GM19328 (cell line): ENCODE data around the gene EFCAB14.
"Not testable (repeated sequence)": the region's sequence is repeated elsewhere in the genome, so short reads cannot be mapped to it uniquely, and the experiment has no call there.

Experiments used
- ATAC-seq: cut with Tn5 transposase; IDR thresholded peaks from one replicate; pipeline ENCODE4 v1.9.1; 2021; ENCODE audit warnings: mild to moderate bottlenecking, moderate library complexity; ENCODE audit not compliant: unreplicated experiment

The EFCAB14 gene

GRCh38 chr1:46656643-46657042 lies 62.3 kb downstream of the EFCAB14 start:
- ATAC-seq = no peak

GRCh38 chr1:46655848-46656247 lies 63.1 kb downstream of the EFCAB14 start:
- no peak for ATAC-seq

GRCh38 chr1:46654698-46655097 lies 64.2 kb downstream of the EFCAB14 start:
- not testable (repeated sequence) for ATAC-seq

- no peak for ATAC-seq
Measured at GRCh38 chr1:46654012-46654411, 64.9 kb downstream of the EFCAB14 start.

- ATAC-seq = no peak
Measured at GRCh38 chr1:46653405-46653958, 65.4 kb downstream of the EFCAB14 start.

- ATAC-seq = no peak
Measured at GRCh38 chr1:46652321-46653100, 66.4 kb downstream of the EFCAB14 start.

DNA sequence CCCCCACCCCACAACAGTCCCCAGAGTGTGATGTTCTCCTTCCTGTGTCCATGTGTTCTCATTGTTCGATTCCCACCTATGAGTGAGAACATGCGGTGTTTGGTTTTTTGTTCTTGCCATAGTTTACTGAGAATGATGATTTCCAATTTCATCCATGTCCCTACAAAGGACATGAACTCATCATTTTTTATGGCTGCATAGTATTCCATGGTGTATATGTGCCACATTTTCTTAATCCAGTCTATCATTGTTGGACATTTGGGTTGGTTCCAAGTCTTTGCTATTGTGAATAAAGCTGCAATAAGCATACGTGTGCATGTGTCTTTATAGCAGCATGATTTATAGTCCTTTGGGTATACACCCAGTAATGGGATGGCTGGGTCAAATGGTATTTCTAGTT lies 67.8 kb downstream of the EFCAB14 start:
- not testable (repeated sequence) for ATAC-seq

- ATAC-seq = no peak
Measured at GRCh38 chr1:46650491-46650890, 68.4 kb downstream of the EFCAB14 start.

DNA sequence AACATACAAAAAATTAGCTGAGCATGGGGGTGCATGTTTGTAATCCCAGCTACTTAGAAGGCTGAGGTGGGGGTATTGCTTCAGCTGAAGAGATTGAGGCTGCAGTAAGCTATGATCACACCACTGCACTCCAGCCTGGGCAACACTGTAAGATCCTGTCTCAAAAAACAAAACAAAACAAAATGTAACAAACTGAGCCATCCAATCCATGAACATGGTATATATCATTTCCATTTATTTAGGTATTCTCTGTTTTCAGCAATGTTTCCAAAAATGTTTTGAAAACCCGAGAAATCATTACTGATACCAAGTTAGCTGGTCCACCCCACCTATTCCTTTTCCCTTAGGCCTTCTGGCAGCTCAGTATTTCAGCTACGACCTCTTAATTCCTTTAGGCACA lies 69.2 kb downstream of the EFCAB14 start:
- ATAC-seq = no peak

DNA sequence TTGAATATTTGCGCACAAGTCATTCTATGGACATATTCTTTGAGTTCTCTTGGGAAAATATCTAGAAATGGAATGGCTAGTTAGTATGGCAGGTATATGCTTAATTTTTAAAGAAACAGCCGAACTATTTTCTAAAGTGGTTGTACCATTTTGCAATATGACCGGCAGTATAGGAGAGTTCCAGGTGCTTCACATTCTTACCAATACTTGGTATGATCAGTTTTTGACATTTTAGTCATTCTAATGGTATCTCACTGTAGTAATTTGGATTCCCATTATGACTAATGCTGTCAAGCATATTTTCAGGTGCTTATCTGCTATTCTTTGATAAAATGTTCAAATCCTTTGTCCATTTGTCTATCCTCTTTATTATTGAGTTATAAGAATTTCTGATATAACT lies 71.3 kb downstream of the EFCAB14 start:
- no peak for ATAC-seq

- ATAC-seq = no peak
Measured at GRCh38 chr1:46646844-46647243, 72.1 kb downstream of the EFCAB14 start.

DNA sequence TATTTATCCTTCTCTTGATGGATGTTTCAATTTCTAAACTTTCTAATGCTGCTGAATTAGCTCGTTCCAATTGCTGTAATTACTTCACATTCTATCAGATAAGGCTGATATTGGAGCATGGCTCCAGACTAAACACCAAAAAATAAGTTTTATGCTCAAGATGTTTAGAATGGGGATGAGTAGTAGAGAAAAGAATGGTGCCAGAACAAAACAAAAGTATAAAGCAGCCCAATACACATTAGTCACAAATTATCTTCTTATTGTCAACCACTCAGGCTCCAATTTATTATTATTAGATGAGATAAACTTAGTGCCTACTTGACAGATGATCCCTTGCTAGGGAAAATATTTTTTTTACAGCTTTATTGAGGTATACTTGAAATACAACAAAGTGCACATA lies 72.6 kb downstream of the EFCAB14 start:
- ATAC-seq = no peak

- no peak for ATAC-seq
Measured at GRCh38 chr1:46645815-46646214, 73.1 kb downstream of the EFCAB14 start.

DNA sequence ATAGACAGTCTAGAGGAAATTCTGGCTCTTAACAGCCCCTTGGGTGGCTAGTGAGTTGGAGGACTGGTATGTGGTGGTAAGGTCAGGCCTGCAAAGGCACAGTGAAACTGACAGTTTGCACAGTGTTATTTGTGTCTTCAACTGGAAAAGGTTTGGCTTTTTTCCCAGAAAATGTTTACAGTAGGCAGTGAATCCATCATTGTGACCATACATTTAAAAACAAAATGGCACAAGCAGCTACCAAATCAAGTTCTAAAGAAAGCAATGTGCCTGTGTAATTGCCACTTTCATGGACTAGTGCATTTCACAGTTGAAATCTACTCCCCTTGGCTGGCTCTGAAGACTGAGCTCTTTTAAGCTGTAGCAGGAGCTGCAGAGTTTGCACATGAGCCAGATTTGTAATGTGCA lies 75.5 kb downstream of the EFCAB14 start:
- ATAC-seq = no peak

- ATAC-seq = no peak
Measured at GRCh38 chr1:46642115-46642680, 76.7 kb downstream of the EFCAB14 start.

DNA sequence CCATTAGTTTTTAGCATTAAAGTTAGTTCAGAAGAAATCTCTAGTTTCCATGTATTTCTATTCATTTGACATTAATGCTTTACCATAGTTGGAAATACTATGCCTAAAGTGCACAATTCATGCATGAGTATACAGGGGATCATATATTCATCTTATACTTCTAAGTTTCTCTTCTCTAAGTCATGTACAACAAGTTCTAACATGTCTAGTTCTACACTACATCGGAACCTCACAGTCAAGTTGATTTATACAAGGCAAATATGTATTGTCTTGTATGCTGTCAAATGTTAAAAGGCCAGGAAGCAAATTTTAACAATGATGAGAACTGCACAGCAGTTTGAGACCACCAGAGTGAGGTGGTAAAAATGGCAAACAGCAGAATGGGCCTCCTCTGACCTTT lies 79.4 kb downstream of the EFCAB14 start:
- ATAC-seq = no peak

DNA sequence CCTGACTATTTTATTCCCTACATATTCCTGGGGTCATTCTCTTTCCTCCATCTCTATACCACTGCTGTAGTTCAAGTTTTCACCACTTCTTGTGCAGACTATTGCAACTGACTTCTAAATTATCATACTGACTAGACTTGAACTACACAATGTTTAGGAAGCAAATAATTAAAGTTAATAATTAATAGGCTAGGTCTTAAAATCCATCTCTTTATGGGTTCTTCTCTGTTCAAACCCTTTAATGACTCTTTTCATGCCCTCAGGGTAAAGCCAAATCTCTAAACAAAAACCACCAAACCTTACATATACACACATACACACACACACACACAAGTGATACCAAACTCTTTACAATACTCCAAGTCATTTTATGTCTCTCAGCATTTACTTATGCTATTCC lies 80.0 kb downstream of the EFCAB14 start:
- ATAC-seq = no peak

GRCh38 chr1:46637444-46638083 lies 81.3 kb downstream of the EFCAB14 start:
- ATAC-seq = no peak

DNA sequence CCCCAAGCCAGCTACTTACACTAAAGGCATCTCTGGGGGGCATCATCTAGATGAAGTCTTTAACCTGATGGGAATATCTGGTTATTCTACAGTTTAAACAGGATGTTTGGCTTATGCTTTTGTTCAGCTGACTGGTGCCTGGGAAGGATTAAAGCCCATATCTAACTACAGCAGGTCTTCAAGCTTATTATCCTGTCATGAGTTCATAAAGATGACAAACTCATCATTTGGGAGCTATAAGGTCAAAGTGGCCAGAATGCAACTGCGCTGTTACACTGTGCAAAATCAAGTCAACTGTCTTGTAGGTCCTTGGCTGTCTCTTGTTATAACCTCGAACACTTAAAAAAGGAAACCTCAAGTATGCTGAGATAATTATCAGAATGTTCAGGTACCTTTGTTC lies 83.7 kb downstream of the EFCAB14 start:
- ATAC-seq = no peak

- no peak for ATAC-seq
Measured at GRCh38 chr1:46630719-46631118, 88.2 kb downstream of the EFCAB14 start.
